K562 (cell line): Measurements from ENCODE around the gene BMF. TPM values are rescaled to one million over a fixed set of nuclear protein-coding genes. Genes with fewer than 3 reads are reported as not detected.

Source experiments
- BMI1 ChIP-seq: fragments of 150-350 bp; IDR thresholded peaks from 2 replicates; pipeline ENCODE4 v1.6.1; 2014; ENCODE audit warnings: low read length
- CBX8 ChIP-seq: fragments of 200-600 bp; sonication (generic); IDR thresholded peaks from 2 replicates; pipeline ENCODE4 v1.6.1; 2012; ENCODE audit warnings: borderline replicate concordance, mixed run types, low read depth, mild to moderate bottlenecking, moderate library complexity, mixed read lengths, low read length, control low read depth, inconsistent platforms; ENCODE audit not compliant: poor library complexity, severe bottlenecking; ENCODE audit errors: extremely low read depth
- CHCHD3 ChIP-seq: fragments of 250-450 bp; sonication (Bioruptor Pico); IDR thresholded peaks from 2 replicates; pipeline ENCODE4 v2.1.2; 2022; ENCODE audit warnings: mild to moderate bottlenecking
- GATAD2B ChIP-seq: fragments of 450-650 bp; IDR thresholded peaks from 2 replicates; pipeline ENCODE4 v1.6.1; 2017; ENCODE audit warnings: mild to moderate bottlenecking, borderline replicate concordance
- L3MBTL2 ChIP-seq: fragments of 450-650 bp; IDR thresholded peaks from 2 replicates; pipeline ENCODE4 v1.6.1; 2016; ENCODE audit warnings: mild to moderate bottlenecking, moderate library complexity
- MAFK ChIP-seq: IDR thresholded peaks from 2 replicates; pipeline ENCODE4 v1.6.1; 2011; ENCODE audit warnings: low read length, improper control_type of control experiment
- NCOA4 ChIP-seq: fragments of 450-650 bp; IDR thresholded peaks from 2 replicates; pipeline ENCODE4 v1.6.1; 2018; ENCODE audit warnings: mild to moderate bottlenecking; ENCODE audit not compliant: partially characterized antibody
- NFXL1 ChIP-seq: fragments of 450-650 bp; formaldehyde crosslinking; IDR thresholded peaks from 2 replicates; pipeline ENCODE4 v1.4.0; 2021; ENCODE audit warnings: mild to moderate bottlenecking
- PCBP2 ChIP-seq: fragments of 200-400 bp; formaldehyde crosslinking; IDR thresholded peaks from 2 replicates; pipeline ENCODE4 v1.6.1; 2018; ENCODE audit warnings: low read length, low read depth, mild to moderate bottlenecking, moderate library complexity; ENCODE audit not compliant: poor library complexity, severe bottlenecking
- SPI1 ChIP-seq: IDR thresholded peaks from 2 replicates; pipeline ENCODE4 v1.6.1; 2011; ENCODE audit warnings: low read depth, low read length, control low read depth, borderline replicate concordance
- ZC3H11A ChIP-seq: IDR thresholded peaks from 2 replicates; pipeline ENCODE4 v1.6.1; 2012; ENCODE audit warnings: low read depth, low read length, improper control_type of control experiment
- ZNF282 ChIP-seq: sonication (generic); formaldehyde crosslinking; IDR thresholded peaks from 2 replicates; pipeline ENCODE4 v1.8.1; 2023; ENCODE audit warnings: missing genetic modification reagents
- ZNF696 ChIP-seq: fragments of 250-450 bp; sonication (Bioruptor Pico); conservative IDR thresholded peaks from 2 replicates; pipeline ENCODE4 v1.4.0; 2020; ENCODE audit warnings: mild to moderate bottlenecking, moderate library complexity
- ZNF764 ChIP-seq: fragments of 250-450 bp; sonication (Bioruptor Pico); IDR thresholded peaks from 2 replicates; pipeline ENCODE4 v1.4.0; 2020; ENCODE audit warnings: low read depth, mild to moderate bottlenecking, moderate library complexity
- polyA plus RNA-seq, 8 experiments: library from polyadenylated mRNA; depleted of rRNA in 4 of 8; stranded (reverse) in 5 of 8; unstranded in 3 of 8; fragments of >200 nt; fragmentation: Nextera tagmentation in 2 of 8; fragmentation: Illumina TruSeq in 1 of 8; extraction: Ambion mirVana in 2 of 8; extraction: Trizol in 1 of 8; gene quantifications; 2 replicates each; pipeline versions ENCODE4 v1.2.1 to v1.2.3, GENCODE V29; 2011 to 2014; ENCODE audit warnings: inconsistent platforms in 1 of 8, missing spikeins in 1 of 8
- total RNA-seq, 7 experiments: library from RNA; depleted of rRNA in 6 of 7; stranded (reverse); fragments of >200 nt in 6 of 7; fragmentation: Illumina TruSeq in 2 of 7; extraction: Trizol in 2 of 7; gene quantifications; 2 replicates each; pipeline versions ENCODE4 v1.2.1 to v1.2.3, GENCODE V29; 2011 to 2021; ENCODE audit warnings: low replicate concordance in 1 of 7
- TF ChIP-seq, protein P1 (sequence below): IDR thresholded peaks from 2 replicates; pipeline ENCODE4 v1.6.1; 2012; ENCODE audit warnings: low read depth, low read length, improper control_type of control experiment, borderline replicate concordance
- TF ChIP-seq, protein P2 (sequence below): fragments of 450-650 bp; IDR thresholded peaks from 2 replicates; pipeline ENCODE4 v1.6.1; 2017; ENCODE audit warnings: antibody characterized with exemption, mild to moderate bottlenecking
- TF ChIP-seq, protein P3 (sequence below): fragments of 250-450 bp; sonication (Bioruptor Pico); IDR thresholded peaks from 2 replicates; pipeline ENCODE4 v1.8.0; 2022; ENCODE audit warnings: inconsistent platforms, mild to moderate bottlenecking, moderate library complexity, borderline replicate concordance
- TF ChIP-seq, protein P4 (sequence below): fragments of 250-450 bp; sonication (Bioruptor Pico); IDR thresholded peaks from 2 replicates; pipeline ENCODE4 v1.9.0; 2021; ENCODE audit warnings: mild to moderate bottlenecking, inconsistent platforms

Gene BMF
- total and polyA plus RNA-seq, 9 of the 15 experiments (the other 6 are each of a cell fraction or from before 2014, with no cell fraction given): 0.25 to 0.91 (median 0.59) TPM; not detected in 2

DNA sequence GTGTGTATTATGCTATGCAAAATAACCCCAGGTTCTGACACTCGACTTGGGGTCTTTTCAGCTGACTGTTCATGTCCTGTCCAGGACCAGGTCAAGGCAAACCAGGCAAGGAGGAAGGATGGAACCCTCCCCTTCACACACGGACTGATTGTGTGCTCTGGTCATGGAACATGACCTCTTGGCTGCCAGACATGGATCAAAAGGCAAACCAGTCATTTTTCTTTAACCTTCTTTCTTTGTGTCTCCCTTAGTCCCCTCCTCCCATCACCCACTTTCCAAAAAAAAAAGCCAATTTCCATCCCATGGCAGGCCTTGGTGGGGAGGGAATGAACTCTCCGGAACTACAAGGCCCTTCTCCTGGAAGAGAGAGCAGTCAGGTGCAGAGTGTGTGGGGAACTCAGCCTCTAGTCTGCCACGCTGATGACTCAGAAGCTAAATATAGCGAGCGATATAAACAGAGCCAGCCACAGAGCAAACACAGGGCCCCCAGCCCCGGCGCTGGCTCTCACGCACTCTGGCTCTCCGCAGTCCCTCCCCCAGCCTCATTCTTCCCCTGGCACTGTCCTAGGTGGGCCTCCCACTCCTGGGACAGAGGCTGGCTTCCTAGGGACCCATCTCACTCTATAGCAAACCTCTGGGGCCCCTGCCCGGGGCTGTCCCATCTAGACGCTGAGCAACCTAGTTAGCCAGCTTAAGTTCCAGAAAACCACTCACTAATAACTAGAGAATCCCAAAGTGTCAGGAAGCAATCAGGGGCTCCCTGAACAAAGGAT is 10.0 kb downstream of the BMF start (continued):
- TF ChIP-seq, protein P1, sequence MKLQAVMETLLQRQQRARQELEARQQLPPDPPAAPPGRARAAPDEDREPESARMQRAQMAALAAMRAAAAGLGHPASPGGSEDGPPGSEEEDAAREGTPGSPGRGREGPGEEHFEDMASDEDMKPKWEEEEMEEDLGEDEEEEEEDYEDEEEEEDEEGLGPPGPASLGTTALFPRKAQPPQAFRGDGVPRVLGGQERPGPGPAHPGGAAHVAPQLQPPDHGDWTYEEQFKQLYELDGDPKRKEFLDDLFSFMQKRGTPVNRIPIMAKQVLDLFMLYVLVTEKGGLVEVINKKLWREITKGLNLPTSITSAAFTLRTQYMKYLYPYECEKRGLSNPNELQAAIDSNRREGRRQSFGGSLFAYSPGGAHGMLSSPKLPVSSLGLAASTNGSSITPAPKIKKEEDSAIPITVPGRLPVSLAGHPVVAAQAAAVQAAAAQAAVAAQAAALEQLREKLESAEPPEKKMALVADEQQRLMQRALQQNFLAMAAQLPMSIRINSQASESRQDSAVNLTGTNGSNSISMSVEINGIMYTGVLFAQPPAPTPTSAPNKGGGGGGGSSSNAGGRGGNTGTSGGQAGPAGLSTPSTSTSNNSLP: no peak
- TF ChIP-seq PCBP2: no peak
- TF ChIP-seq ZC3H11A: no peak
- TF ChIP-seq SPI1: 0 out of 2 replicates have a peak, but pooled peaks have one; percentile 28
- TF ChIP-seq CHCHD3 (CRISPR knock-in tag): no peak
- TF ChIP-seq BMI1: no peak
- TF ChIP-seq, protein P2, sequence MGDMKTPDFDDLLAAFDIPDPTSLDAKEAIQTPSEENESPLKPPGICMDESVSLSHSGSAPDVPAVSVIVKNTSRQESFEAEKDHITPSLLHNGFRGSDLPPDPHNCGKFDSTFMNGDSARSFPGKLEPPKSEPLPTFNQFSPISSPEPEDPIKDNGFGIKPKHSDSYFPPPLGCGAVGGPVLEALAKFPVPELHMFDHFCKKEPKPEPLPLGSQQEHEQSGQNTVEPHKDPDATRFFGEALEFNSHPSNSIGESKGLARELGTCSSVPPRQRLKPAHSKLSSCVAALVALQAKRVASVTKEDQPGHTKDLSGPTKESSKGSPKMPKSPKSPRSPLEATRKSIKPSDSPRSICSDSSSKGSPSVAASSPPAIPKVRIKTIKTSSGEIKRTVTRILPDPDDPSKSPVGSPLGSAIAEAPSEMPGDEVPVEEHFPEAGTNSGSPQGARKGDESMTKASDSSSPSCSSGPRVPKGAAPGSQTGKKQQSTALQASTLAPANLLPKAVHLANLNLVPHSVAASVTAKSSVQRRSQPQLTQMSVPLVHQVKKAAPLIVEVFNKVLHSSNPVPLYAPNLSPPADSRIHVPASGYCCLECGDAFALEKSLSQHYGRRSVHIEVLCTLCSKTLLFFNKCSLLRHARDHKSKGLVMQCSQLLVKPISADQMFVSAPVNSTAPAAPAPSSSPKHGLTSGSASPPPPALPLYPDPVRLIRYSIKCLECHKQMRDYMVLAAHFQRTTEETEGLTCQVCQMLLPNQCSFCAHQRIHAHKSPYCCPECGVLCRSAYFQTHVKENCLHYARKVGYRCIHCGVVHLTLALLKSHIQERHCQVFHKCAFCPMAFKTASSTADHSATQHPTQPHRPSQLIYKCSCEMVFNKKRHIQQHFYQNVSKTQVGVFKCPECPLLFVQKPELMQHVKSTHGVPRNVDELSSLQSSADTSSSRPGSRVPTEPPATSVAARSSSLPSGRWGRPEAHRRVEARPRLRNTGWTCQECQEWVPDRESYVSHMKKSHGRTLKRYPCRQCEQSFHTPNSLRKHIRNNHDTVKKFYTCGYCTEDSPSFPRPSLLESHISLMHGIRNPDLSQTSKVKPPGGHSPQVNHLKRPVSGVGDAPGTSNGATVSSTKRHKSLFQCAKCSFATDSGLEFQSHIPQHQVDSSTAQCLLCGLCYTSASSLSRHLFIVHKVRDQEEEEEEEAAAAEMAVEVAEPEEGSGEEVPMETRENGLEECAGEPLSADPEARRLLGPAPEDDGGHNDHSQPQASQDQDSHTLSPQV: peak; percentile 73
- TF ChIP-seq GATAD2B: no peak
- TF ChIP-seq MAFK: no peak
- TF ChIP-seq, protein P3, sequence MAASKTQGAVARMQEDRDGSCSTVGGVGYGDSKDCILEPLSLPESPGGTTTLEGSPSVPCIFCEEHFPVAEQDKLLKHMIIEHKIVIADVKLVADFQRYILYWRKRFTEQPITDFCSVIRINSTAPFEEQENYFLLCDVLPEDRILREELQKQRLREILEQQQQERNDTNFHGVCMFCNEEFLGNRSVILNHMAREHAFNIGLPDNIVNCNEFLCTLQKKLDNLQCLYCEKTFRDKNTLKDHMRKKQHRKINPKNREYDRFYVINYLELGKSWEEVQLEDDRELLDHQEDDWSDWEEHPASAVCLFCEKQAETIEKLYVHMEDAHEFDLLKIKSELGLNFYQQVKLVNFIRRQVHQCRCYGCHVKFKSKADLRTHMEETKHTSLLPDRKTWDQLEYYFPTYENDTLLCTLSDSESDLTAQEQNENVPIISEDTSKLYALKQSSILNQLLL (CRISPR knock-in tag): no peak
- TF ChIP-seq ZNF696 (CRISPR knock-in tag): no peak
- TF ChIP-seq, protein P4, sequence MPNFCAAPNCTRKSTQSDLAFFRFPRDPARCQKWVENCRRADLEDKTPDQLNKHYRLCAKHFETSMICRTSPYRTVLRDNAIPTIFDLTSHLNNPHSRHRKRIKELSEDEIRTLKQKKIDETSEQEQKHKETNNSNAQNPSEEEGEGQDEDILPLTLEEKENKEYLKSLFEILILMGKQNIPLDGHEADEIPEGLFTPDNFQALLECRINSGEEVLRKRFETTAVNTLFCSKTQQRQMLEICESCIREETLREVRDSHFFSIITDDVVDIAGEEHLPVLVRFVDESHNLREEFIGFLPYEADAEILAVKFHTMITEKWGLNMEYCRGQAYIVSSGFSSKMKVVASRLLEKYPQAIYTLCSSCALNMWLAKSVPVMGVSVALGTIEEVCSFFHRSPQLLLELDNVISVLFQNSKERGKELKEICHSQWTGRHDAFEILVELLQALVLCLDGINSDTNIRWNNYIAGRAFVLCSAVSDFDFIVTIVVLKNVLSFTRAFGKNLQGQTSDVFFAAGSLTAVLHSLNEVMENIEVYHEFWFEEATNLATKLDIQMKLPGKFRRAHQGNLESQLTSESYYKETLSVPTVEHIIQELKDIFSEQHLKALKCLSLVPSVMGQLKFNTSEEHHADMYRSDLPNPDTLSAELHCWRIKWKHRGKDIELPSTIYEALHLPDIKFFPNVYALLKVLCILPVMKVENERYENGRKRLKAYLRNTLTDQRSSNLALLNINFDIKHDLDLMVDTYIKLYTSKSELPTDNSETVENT (CRISPR knock-in tag): 0 out of 2 replicates have a peak, but pooled peaks have one; percentile 48
- no peak for TF ChIP-seq CBX8
- no peak for TF ChIP-seq ZNF282 (CRISPR knock-in tag)
- no peak for TF ChIP-seq NFXL1 (CRISPR knock-in tag)
- peak; percentile 51 for TF ChIP-seq L3MBTL2
- TF ChIP-seq ZNF764 (CRISPR knock-in tag): no peak
- TF ChIP-seq NCOA4: no peak
